Trophoblast cell (in vitro differentiated cells and primary cell): Measurements from ENCODE around the gene OPCML.

Experiments used
- DNase-seq, 2 donors: peaks; one replicate each; pipeline ENCODE4 v3.0.0-alpha.2; 2016
- H2AFZ ChIP-seq: 2 replicates; pipeline ENCODE4 v1.6.1; 2013; ENCODE audit warnings: low read length, moderate library complexity, mild to moderate bottlenecking; ENCODE audit not compliant: insufficient read depth, poor library complexity
- H2AK5ac ChIP-seq: 2 replicates; pipeline ENCODE4 v1.6.1; 2013; ENCODE audit warnings: mild to moderate bottlenecking, low read length
- H2BK120ac ChIP-seq: 2 replicates; pipeline ENCODE4 v1.6.1; 2013; ENCODE audit warnings: low read length, mild to moderate bottlenecking, moderate library complexity; ENCODE audit not compliant: insufficient read depth, poor library complexity
- H2BK12ac ChIP-seq: 2 replicates; pipeline ENCODE4 v1.6.1; 2013; ENCODE audit warnings: mild to moderate bottlenecking, low read length, moderate library complexity
- H2BK5ac ChIP-seq: 2 replicates; pipeline ENCODE4 v1.6.1; 2013; ENCODE audit warnings: low read length, low read depth, moderate library complexity, mild to moderate bottlenecking; ENCODE audit not compliant: poor library complexity
- H3K14ac ChIP-seq: 2 replicates; pipeline ENCODE4 v1.6.1; 2013; ENCODE audit warnings: mild to moderate bottlenecking, low read length
- H3K18ac ChIP-seq: 2 replicates; pipeline ENCODE4 v1.6.1; 2013; ENCODE audit warnings: mild to moderate bottlenecking, low read length
- H3K23ac ChIP-seq: 2 replicates; pipeline ENCODE4 v1.6.1; 2013; ENCODE audit warnings: low read length
- H3K27ac ChIP-seq: 2 replicates; pipeline ENCODE4 v1.5.1; 2013; ENCODE audit warnings: low read depth, mild to moderate bottlenecking, inconsistent platforms, low read length, moderate library complexity
- H3K27me3 ChIP-seq: 2 replicates; pipeline ENCODE4 v1.6.1; 2013; ENCODE audit warnings: inconsistent platforms, mild to moderate bottlenecking, low read length, moderate library complexity; ENCODE audit not compliant: insufficient read depth
- H3K36me3 ChIP-seq, 2 experiments: 1 replicate in 1 of 2; 2 replicates in 1 of 2; pipeline ENCODE4 v1.6.1; 2013; ENCODE audit warnings: low read length in 2 of 2, mild to moderate bottlenecking in 2 of 2, moderate library complexity in 1 of 2; ENCODE audit not compliant: insufficient read depth in 2 of 2, control insufficient read depth in 1 of 2
- H3K4ac ChIP-seq: 2 replicates; pipeline ENCODE4 v1.6.1; 2013; ENCODE audit warnings: low read depth, mild to moderate bottlenecking, low read length, moderate library complexity
- H3K4me1 ChIP-seq, 2 experiments: 1 replicate in 1 of 2; 2 replicates in 1 of 2; pipeline ENCODE4 v1.6.1; 2013; ENCODE audit warnings: low read length in 2 of 2, mild to moderate bottlenecking in 2 of 2, moderate library complexity in 1 of 2; ENCODE audit not compliant: insufficient read depth in 2 of 2, control insufficient read depth in 1 of 2
- H3K4me2 ChIP-seq: 2 replicates; pipeline ENCODE4 v1.6.1; 2013; ENCODE audit warnings: inconsistent platforms, mild to moderate bottlenecking, low read length, moderate library complexity
- H3K4me3 ChIP-seq: 2 replicates; pipeline ENCODE4 v1.5.1; 2013; ENCODE audit warnings: mild to moderate bottlenecking, low read depth, low read length, inconsistent platforms
- H3K79me1 ChIP-seq: one replicate; pipeline ENCODE4 v1.6.1; 2013; ENCODE audit warnings: low read length
- H3K79me2 ChIP-seq: 2 replicates; pipeline ENCODE4 v1.6.1; 2013; ENCODE audit warnings: low read length, mild to moderate bottlenecking; ENCODE audit not compliant: control insufficient read depth, insufficient read depth, poor library complexity
- H3K9ac ChIP-seq: 2 replicates; pipeline ENCODE4 v1.6.1; 2013; ENCODE audit warnings: mild to moderate bottlenecking, low read length
- H3K9me3 ChIP-seq: 2 replicates; pipeline ENCODE4 v1.6.1; 2013; ENCODE audit warnings: low read depth, mild to moderate bottlenecking, control low read depth, inconsistent platforms, low read length; ENCODE audit not compliant: insufficient read depth
- H4K12ac ChIP-seq: 2 replicates; pipeline ENCODE4 v1.6.1; 2013; ENCODE audit warnings: low read depth, mild to moderate bottlenecking, low read length, moderate library complexity
- H4K8ac ChIP-seq: 2 replicates; pipeline ENCODE4 v1.6.1; 2013; ENCODE audit warnings: low read depth, mild to moderate bottlenecking, low read length, moderate library complexity
- H4K91ac ChIP-seq: one replicate; pipeline ENCODE4 v1.6.1; 2013; ENCODE audit warnings: low read depth, mild to moderate bottlenecking, low read length, moderate library complexity
- WGBS: extraction: QIAGEN DNeasy Blood & Tissue Kit; methylation state at CpG from one replicate; pipeline ENCODE4 v1.1.7; 2013; ENCODE audit warnings: missing lambda C conversion rate; ENCODE audit not compliant: insufficient read length, insufficient coverage; ENCODE audit errors: extremely low coverage; 5-methylcytosine and 5-hydroxymethylcytosine counted together

Gene OPCML

DNA sequence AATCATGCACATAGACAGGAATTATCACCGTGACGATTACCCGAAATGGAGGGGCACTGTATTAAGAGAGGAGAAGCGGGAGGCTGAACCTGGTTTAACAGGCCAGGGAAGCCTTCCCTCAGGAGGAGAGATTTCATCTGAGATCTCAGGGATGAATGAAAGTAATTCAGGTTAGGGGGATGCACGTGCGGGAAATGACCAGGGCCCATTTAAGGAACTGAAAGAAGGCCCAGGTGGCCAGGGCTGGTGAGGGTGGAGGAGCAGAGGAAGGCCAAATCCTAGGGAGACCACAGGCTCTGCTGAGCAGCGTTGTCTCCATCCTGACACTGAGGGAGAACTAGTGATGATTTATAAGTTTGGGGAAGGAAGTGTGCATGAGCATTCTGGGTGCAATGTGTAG is 16.3 kb upstream of the OPCML start:
- no peak overlapping the region for H2BK5ac ChIP-seq
- H3K4me1 ChIP-seq, result peaks cover 3 to 4% of the 10 kb centered on the region in 2 experiments
- H4K8ac ChIP-seq, result no peak overlapping the region
- H3K4me3 ChIP-seq, result no peak overlapping the region
- H3K23ac ChIP-seq, result no peak overlapping the region
- H4K12ac ChIP-seq, result no peak overlapping the region
- no peak overlapping the region for H3K9ac ChIP-seq
- H2AFZ ChIP-seq, result no peak overlapping the region
- H3K27me3 ChIP-seq, result no peaks in the 10 kb centered on the region
- no peak overlapping the region for H2AK5ac ChIP-seq
- no peaks in the 10 kb centered on the region for H3K36me3 ChIP-seq
- no peaks in the 10 kb centered on the region for H3K79me2 ChIP-seq
- no peaks in the 10 kb centered on the region for H3K9me3 ChIP-seq
- H3K4ac ChIP-seq, result no peak overlapping the region
- DNase-seq, result no peak
- WGBS, result no CpG with 5 or more reads among the region's 7 CpGs
- no peak overlapping the region for H2BK12ac ChIP-seq
- no peak overlapping the region for H3K4me2 ChIP-seq
- H3K27ac ChIP-seq, result no peak overlapping the region
- H3K14ac ChIP-seq, result no peak overlapping the region
- H3K18ac ChIP-seq, result no peak overlapping the region
- no peaks in the 10 kb centered on the region for H3K79me1 ChIP-seq
- no peak overlapping the region for H4K91ac ChIP-seq
- H2BK120ac ChIP-seq, result no peak overlapping the region

DNA sequence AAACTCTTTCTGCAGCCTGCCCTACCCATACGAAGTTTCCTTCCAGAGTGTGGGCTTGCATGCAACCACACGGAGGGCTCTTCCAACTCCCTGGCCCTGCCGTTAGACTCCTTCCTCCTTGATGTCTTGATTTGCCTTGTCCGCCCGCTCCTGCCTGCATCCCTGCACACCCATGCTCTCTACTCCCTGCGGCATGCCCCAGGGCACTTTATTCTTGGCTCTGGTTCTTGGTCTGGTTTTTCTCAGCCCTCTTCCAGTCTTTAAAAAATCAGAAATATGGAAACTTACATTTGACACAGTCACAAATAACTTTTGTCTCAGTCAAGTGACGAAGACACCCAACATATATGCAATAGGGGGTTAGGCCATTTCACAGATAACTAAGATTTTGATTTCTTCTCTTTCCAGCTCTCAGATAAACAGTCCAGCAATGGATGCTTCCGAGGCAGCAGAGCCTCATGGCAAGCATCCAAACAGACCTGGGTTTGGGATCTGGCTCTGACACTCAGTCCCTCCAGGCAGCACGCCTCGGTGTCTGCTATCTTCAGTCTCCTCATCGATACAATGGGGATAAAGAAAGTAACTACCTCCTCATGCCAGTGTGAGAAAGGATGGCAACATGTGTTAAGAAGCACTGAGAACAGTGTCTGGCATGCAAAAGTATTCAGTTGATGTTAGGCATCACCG is 15.7 kb upstream of the OPCML start:
- Histone ChIP-seq H3K79me2 (no peaks in the 10 kb centered on the region), H2BK120ac (no peak overlapping the region), H3K27me3 (no peaks in the 10 kb centered on the region), H2AK5ac (no peak overlapping the region), H4K12ac (no peak overlapping the region), H3K9ac (no peak overlapping the region), H3K4ac (no peak overlapping the region), H3K36me3 (no peaks in the 10 kb centered on the region), H3K9me3 (no peaks in the 10 kb centered on the region), H3K18ac (no peak overlapping the region), H2AFZ (no peak overlapping the region), H3K4me1 (peaks cover 3 to 4% of the 10 kb centered on the region in 2 experiments), H3K79me1 (no peaks in the 10 kb centered on the region), H4K8ac (no peak overlapping the region), H3K23ac (no peak overlapping the region), H3K14ac (no peak overlapping the region), H2BK5ac (no peak overlapping the region), H3K27ac (no peak overlapping the region), H3K4me2 (no peak overlapping the region), H3K4me3 (no peak overlapping the region), H2BK12ac (no peak overlapping the region), H4K91ac (no peak overlapping the region)
- DNase-seq, result peak; percentile 30 to 79
- WGBS, result no CpG with 5 or more reads among the region's 12 CpGs

DNA sequence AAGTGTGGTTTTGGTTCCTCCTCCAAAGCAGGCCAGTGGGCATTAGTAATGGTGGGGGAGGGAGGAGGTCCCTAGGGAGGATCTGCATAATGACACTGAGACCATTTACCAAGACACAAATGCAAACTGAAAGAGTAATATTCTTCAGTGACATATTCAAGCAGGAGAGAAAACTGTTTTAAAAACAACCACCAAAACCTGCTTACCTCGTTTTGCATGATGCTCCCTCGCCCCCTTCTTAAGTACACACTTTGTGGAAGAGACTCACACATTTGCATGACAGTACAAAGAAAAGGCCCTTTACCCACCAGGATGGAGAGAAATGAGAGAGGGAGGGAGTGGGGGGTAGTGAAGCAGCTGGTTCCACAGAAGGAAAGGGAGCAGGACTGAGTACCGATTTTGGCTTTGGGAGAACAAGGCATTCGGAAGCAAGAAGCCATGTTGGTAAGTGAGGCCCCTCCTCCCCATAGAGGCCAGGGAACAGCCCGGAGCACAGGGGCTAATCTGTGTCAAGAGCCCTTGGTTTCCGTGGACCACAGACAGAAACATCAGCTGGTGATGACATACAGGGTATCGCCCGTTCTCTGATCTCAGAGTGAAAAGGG is 13.0 kb upstream of the OPCML start:
- H2AK5ac ChIP-seq, result no peak overlapping the region
- no peaks in the 10 kb centered on the region for H3K79me2 ChIP-seq
- no peak overlapping the region for H3K23ac ChIP-seq
- H3K4me1 ChIP-seq, result peaks cover 6 to 8% of the 10 kb centered on the region in 2 experiments
- no peak overlapping the region for H2BK12ac ChIP-seq
- H3K79me1 ChIP-seq, result no peaks in the 10 kb centered on the region
- H3K9ac ChIP-seq, result no peak overlapping the region
- no peak overlapping the region for H2BK5ac ChIP-seq
- H4K91ac ChIP-seq, result no peak overlapping the region
- no peaks in the 10 kb centered on the region for H3K9me3 ChIP-seq
- H3K27me3 ChIP-seq, result no peaks in the 10 kb centered on the region
- H2BK120ac ChIP-seq, result no peak overlapping the region
- no peak overlapping the region for H3K27ac ChIP-seq
- no peak overlapping the region for H3K4ac ChIP-seq
- no peak overlapping the region for H4K12ac ChIP-seq
- no peak overlapping the region for H2AFZ ChIP-seq
- no peaks in the 10 kb centered on the region for H3K36me3 ChIP-seq
- no CpG with 5 or more reads among the region's 8 CpGs for WGBS
- H3K4me2 ChIP-seq, result no peak overlapping the region
- no peak overlapping the region for H4K8ac ChIP-seq
- no peak overlapping the region for H3K14ac ChIP-seq
- H3K4me3 ChIP-seq, result no peak overlapping the region
- no peak overlapping the region for H3K18ac ChIP-seq
- DNase-seq, result no peak

DNA sequence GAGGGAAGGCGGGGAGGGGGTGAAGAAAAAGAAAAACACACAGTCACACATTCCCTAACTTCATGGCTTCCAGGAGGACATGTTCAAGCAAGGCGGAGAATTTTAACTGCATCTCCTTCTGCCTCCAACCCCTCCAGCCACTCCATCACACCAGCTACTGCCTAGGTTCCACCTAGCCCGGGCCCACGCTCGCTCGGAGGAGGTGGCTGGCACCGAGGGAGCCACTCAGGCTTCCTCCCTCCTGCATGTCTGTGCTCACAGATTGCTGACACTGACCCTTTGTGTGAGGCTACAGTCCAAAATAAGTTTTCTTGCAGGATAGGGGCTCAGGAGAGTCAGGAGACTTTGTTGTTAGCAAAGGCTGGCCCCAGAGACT is 9.4 kb upstream of the OPCML start:
- H2BK120ac ChIP-seq, result peak overlapping the region; percentile 36
- H4K91ac ChIP-seq, result peak overlapping the region; percentile 63
- no peak overlapping the region for H3K4me2 ChIP-seq
- H2BK12ac ChIP-seq, result no peak overlapping the region
- H3K27me3 ChIP-seq, result no peaks in the 10 kb centered on the region
- peak overlapping the region; percentile 39 for H4K12ac ChIP-seq
- H3K4ac ChIP-seq, result no peak overlapping the region
- no peaks in the 10 kb centered on the region for H3K79me1 ChIP-seq
- no peak overlapping the region for H2BK5ac ChIP-seq
- no peaks in the 10 kb centered on the region for H3K36me3 ChIP-seq
- no peak overlapping the region for H2AFZ ChIP-seq
- H3K14ac ChIP-seq, result peak overlapping the region; percentile 35
- H3K9ac ChIP-seq, result no peak overlapping the region
- H3K79me2 ChIP-seq, result no peaks in the 10 kb centered on the region
- H2AK5ac ChIP-seq, result peak overlapping the region; percentile 80
- H3K27ac ChIP-seq, result no peak overlapping the region
- peak overlapping the region; percentile 68 for H4K8ac ChIP-seq
- peaks cover 3 to 4% of the 10 kb centered on the region in 2 experiments for H3K4me1 ChIP-seq
- H3K18ac ChIP-seq, result no peak overlapping the region
- no CpG with 5 or more reads among the region's 7 CpGs for WGBS
- DNase-seq, result no peak
- no peak overlapping the region for H3K4me3 ChIP-seq
- H3K23ac ChIP-seq, result no peak overlapping the region
- H3K9me3 ChIP-seq, result no peaks in the 10 kb centered on the region
